ENCODE data around the gene PRDM10. TPM values are rescaled to one million over a fixed set of nuclear protein-coding genes. Genes with fewer than 3 reads are reported as not detected.
"Not testable (repeated sequence)": the region's sequence is repeated elsewhere in the genome, so short reads cannot be mapped to it uniquely, and the experiment has no call there.

Gene PRDM10
- total and polyA plus RNA-seq, 2 experiments from 2014 or later, result 4.1 to 12.0 TPM

GRCh38 chr11:129974672-129975071 is 28.0 kb downstream of the PRDM10 start:
- TF ChIP-seq CTCF (IDR thresholded peaks at IDR 0.05; ENCODE audit: low read depth, low read length), result no peak
- no peak for DNase-seq (ENCODE audit: low read depth in 1 of 2, low spot score in 1 of 2)
- H3K27me3 ChIP-seq, result no peaks in the 10 kb centered on the region
- peaks cover 10% of the 10 kb centered on the region for H3K4me1 ChIP-seq (ENCODE audit: low read depth)
- H3K36me3 ChIP-seq, result no peaks in the 10 kb centered on the region
- H3K4me3 ChIP-seq, result no peak overlapping the region
- no peak overlapping the region for H3K27ac ChIP-seq
- no peaks in the 10 kb centered on the region for H3K9me3 ChIP-seq (ENCODE audit: low read depth)

- no peak for TF ChIP-seq CTCF (IDR thresholded peaks at IDR 0.05; ENCODE audit: low read depth, low read length)
- H3K4me3 ChIP-seq, result no peak overlapping the region
- no peaks in the 10 kb centered on the region for H3K9me3 ChIP-seq (ENCODE audit: low read depth)
- DNase-seq (ENCODE audit: low read depth in 1 of 2, low spot score in 1 of 2), result no peak
- H3K27ac ChIP-seq, result no peak overlapping the region
- peaks cover 10% of the 10 kb centered on the region for H3K4me1 ChIP-seq (ENCODE audit: low read depth)
- no peaks in the 10 kb centered on the region for H3K36me3 ChIP-seq
- H3K27me3 ChIP-seq, result no peaks in the 10 kb centered on the region
Measured at GRCh38 chr11:129974237-129974636, 28.4 kb downstream of the PRDM10 start.

GRCh38 chr11:129973809-129974208 is 28.8 kb downstream of the PRDM10 start:
- TF ChIP-seq CTCF (IDR thresholded peaks at IDR 0.05; ENCODE audit: low read depth, low read length), result no peak
- H3K4me1 ChIP-seq (ENCODE audit: low read depth), result peaks cover 10% of the 10 kb centered on the region
- no peaks in the 10 kb centered on the region for H3K9me3 ChIP-seq (ENCODE audit: low read depth)
- H3K36me3 ChIP-seq, result no peaks in the 10 kb centered on the region
- peak in 1 of 2 donors; percentile 87 for DNase-seq (ENCODE audit: low read depth in 1 of 2, low spot score in 1 of 2)
- H3K4me3 ChIP-seq, result no peak overlapping the region
- no peak overlapping the region for H3K27ac ChIP-seq
- no peaks in the 10 kb centered on the region for H3K27me3 ChIP-seq

- peaks cover 10% of the 10 kb centered on the region for H3K4me1 ChIP-seq (ENCODE audit: low read depth)
- no peaks in the 10 kb centered on the region for H3K9me3 ChIP-seq (ENCODE audit: low read depth)
- no peaks in the 10 kb centered on the region for H3K27me3 ChIP-seq
- DNase-seq (ENCODE audit: low read depth in 1 of 2, low spot score in 1 of 2), result no peak
- TF ChIP-seq CTCF (IDR thresholded peaks at IDR 0.05; ENCODE audit: low read depth, low read length), result no peak
- no peak overlapping the region for H3K27ac ChIP-seq
- H3K4me3 ChIP-seq, result no peak overlapping the region
- no peaks in the 10 kb centered on the region for H3K36me3 ChIP-seq
Measured at GRCh38 chr11:129973068-129973467, 29.6 kb downstream of the PRDM10 start.

GRCh38 chr11:129972611-129973010 is 30.0 kb downstream of the PRDM10 start:
- DNase-seq (ENCODE audit: low read depth in 1 of 2, low spot score in 1 of 2), result no peak
- Histone ChIP-seq H3K9me3 (ENCODE audit: low read depth) (no peaks in the 10 kb centered on the region), H3K36me3 (no peaks in the 10 kb centered on the region), H3K27ac (peak overlapping the region; percentile 42), H3K4me1 (ENCODE audit: low read depth) (peaks cover 10% of the 10 kb centered on the region), H3K4me3 (no peak overlapping the region), H3K27me3 (no peaks in the 10 kb centered on the region)
- no peak for TF ChIP-seq CTCF (IDR thresholded peaks at IDR 0.05; ENCODE audit: low read depth, low read length)

GRCh38 chr11:129971856-129972255 is 30.8 kb downstream of the PRDM10 start:
- not testable (repeated sequence) for H3K36me3 ChIP-seq; DNase-seq (ENCODE audit: low read depth in 1 of 2, low spot score in 1 of 2); H3K27ac ChIP-seq; H3K4me1 ChIP-seq (ENCODE audit: low read depth); H3K4me3 ChIP-seq; H3K27me3 ChIP-seq; H3K9me3 ChIP-seq (ENCODE audit: low read depth)
